ENCODE data around the gene TBC1D22A.

Gene TBC1D22A

GRCh38 chr22:47154621-47155081, 392.2 kb downstream of the TBC1D22A start:
- Mint-ChIP-seq H3K27ac (no peak overlapping the region), H3K9me3 (no peaks in the 10 kb centered on the region), H3K36me3 (ENCODE audit: low read depth) (no peaks in the 10 kb centered on the region), H3K27me3 (ENCODE audit: low read depth) (no peaks in the 10 kb centered on the region), H3K4me1 (ENCODE audit: low read depth) (no peaks in the 10 kb centered on the region), H3K4me3 (no peak overlapping the region)
- no peak for DNase-seq (ENCODE audit: low spot score)

GRCh38 chr22:47155131-47155885, 392.9 kb downstream of the TBC1D22A start:
- Mint-ChIP-seq H3K4me3 (no peak overlapping the region), H3K27ac (no peak overlapping the region), H3K4me1 (ENCODE audit: low read depth) (no peaks in the 10 kb centered on the region), H3K9me3 (no peaks in the 10 kb centered on the region), H3K36me3 (ENCODE audit: low read depth) (no peaks in the 10 kb centered on the region), H3K27me3 (ENCODE audit: low read depth) (no peaks in the 10 kb centered on the region)
- no peak for DNase-seq (ENCODE audit: low spot score)

- Mint-ChIP-seq H3K4me3 (no peak overlapping the region), H3K36me3 (ENCODE audit: low read depth) (no peaks in the 10 kb centered on the region), H3K27me3 (ENCODE audit: low read depth) (no peaks in the 10 kb centered on the region), H3K27ac (no peak overlapping the region), H3K9me3 (no peaks in the 10 kb centered on the region), H3K4me1 (ENCODE audit: low read depth) (no peaks in the 10 kb centered on the region)
- DNase-seq (ENCODE audit: low spot score) = no peak
Observed at GRCh38 chr22:47155912-47156311, 393.5 kb downstream of the TBC1D22A start.

- H3K4me3 Mint-ChIP-seq = no peak overlapping the region
- no peaks in the 10 kb centered on the region for H3K4me1 Mint-ChIP-seq (ENCODE audit: low read depth)
- H3K9me3 Mint-ChIP-seq = no peaks in the 10 kb centered on the region
- H3K27ac Mint-ChIP-seq = no peak overlapping the region
- no peak for DNase-seq (ENCODE audit: low spot score)
- no peaks in the 10 kb centered on the region for H3K36me3 Mint-ChIP-seq (ENCODE audit: low read depth)
- H3K27me3 Mint-ChIP-seq (ENCODE audit: low read depth) = no peaks in the 10 kb centered on the region
Observed at GRCh38 chr22:47156352-47157092, 394.1 kb downstream of the TBC1D22A start.

- no peak for DNase-seq (ENCODE audit: low spot score)
- Mint-ChIP-seq H3K4me3 (no peak overlapping the region), H3K36me3 (ENCODE audit: low read depth) (no peaks in the 10 kb centered on the region), H3K27me3 (ENCODE audit: low read depth) (no peaks in the 10 kb centered on the region), H3K9me3 (no peaks in the 10 kb centered on the region), H3K4me1 (ENCODE audit: low read depth) (no peaks in the 10 kb centered on the region), H3K27ac (no peak overlapping the region)
Observed at GRCh38 chr22:47157093-47157420, 394.6 kb downstream of the TBC1D22A start.

- Mint-ChIP-seq H3K4me3 (no peak overlapping the region), H3K4me1 (ENCODE audit: low read depth) (no peaks in the 10 kb centered on the region), H3K9me3 (no peaks in the 10 kb centered on the region), H3K27me3 (ENCODE audit: low read depth) (no peaks in the 10 kb centered on the region), H3K36me3 (ENCODE audit: low read depth) (no peaks in the 10 kb centered on the region), H3K27ac (no peak overlapping the region)
- DNase-seq (ENCODE audit: low spot score) = no peak
Observed at GRCh38 chr22:47157486-47158270, 395.2 kb downstream of the TBC1D22A start.

GRCh38 chr22:47158457-47158856, 396.0 kb downstream of the TBC1D22A start:
- H3K4me3 Mint-ChIP-seq = no peak overlapping the region
- no peaks in the 10 kb centered on the region for H3K4me1 Mint-ChIP-seq (ENCODE audit: low read depth)
- no peaks in the 10 kb centered on the region for H3K27me3 Mint-ChIP-seq (ENCODE audit: low read depth)
- H3K27ac Mint-ChIP-seq = no peak overlapping the region
- DNase-seq (ENCODE audit: low spot score) = no peak
- H3K36me3 Mint-ChIP-seq (ENCODE audit: low read depth) = no peaks in the 10 kb centered on the region
- H3K9me3 Mint-ChIP-seq = no peaks in the 10 kb centered on the region

- no peaks in the 10 kb centered on the region for H3K9me3 Mint-ChIP-seq
- H3K4me1 Mint-ChIP-seq (ENCODE audit: low read depth) = no peaks in the 10 kb centered on the region
- no peak for DNase-seq (ENCODE audit: low spot score)
- H3K27me3 Mint-ChIP-seq (ENCODE audit: low read depth) = no peaks in the 10 kb centered on the region
- no peaks in the 10 kb centered on the region for H3K36me3 Mint-ChIP-seq (ENCODE audit: low read depth)
- no peak overlapping the region for H3K4me3 Mint-ChIP-seq
- H3K27ac Mint-ChIP-seq = no peak overlapping the region
Observed at GRCh38 chr22:47159592-47159991, 397.1 kb downstream of the TBC1D22A start.

GRCh38 chr22:47160141-47160541, 397.7 kb downstream of the TBC1D22A start:
- H3K4me1 Mint-ChIP-seq (ENCODE audit: low read depth) = no peaks in the 10 kb centered on the region
- H3K27me3 Mint-ChIP-seq (ENCODE audit: low read depth) = no peaks in the 10 kb centered on the region
- no peak for DNase-seq (ENCODE audit: low spot score)
- H3K9me3 Mint-ChIP-seq = no peaks in the 10 kb centered on the region
- no peak overlapping the region for H3K4me3 Mint-ChIP-seq
- no peak overlapping the region for H3K27ac Mint-ChIP-seq
- H3K36me3 Mint-ChIP-seq (ENCODE audit: low read depth) = no peaks in the 10 kb centered on the region

GRCh38 chr22:47160781-47161520, 398.5 kb downstream of the TBC1D22A start:
- H3K4me3 Mint-ChIP-seq = no peak overlapping the region
- H3K36me3 Mint-ChIP-seq (ENCODE audit: low read depth) = no peaks in the 10 kb centered on the region
- H3K27ac Mint-ChIP-seq = no peak overlapping the region
- no peaks in the 10 kb centered on the region for H3K9me3 Mint-ChIP-seq
- H3K4me1 Mint-ChIP-seq (ENCODE audit: low read depth) = no peaks in the 10 kb centered on the region
- no peaks in the 10 kb centered on the region for H3K27me3 Mint-ChIP-seq (ENCODE audit: low read depth)
- no peak for DNase-seq (ENCODE audit: low spot score)

- Mint-ChIP-seq H3K27ac (no peak overlapping the region), H3K36me3 (ENCODE audit: low read depth) (no peaks in the 10 kb centered on the region)
Observed at GRCh38 chr22:47161631-47162030, 399.2 kb downstream of the TBC1D22A start.

GRCh38 chr22:47162865-47163264, 400.4 kb downstream of the TBC1D22A start:
- Mint-ChIP-seq H3K4me1 (ENCODE audit: low read depth) (no peaks in the 10 kb centered on the region), H3K27ac (no peak overlapping the region), H3K9me3 (no peaks in the 10 kb centered on the region), H3K36me3 (ENCODE audit: low read depth) (no peaks in the 10 kb centered on the region), H3K4me3 (no peak overlapping the region), H3K27me3 (ENCODE audit: low read depth) (no peaks in the 10 kb centered on the region)
- DNase-seq (ENCODE audit: low spot score) = no peak

More at GRCh38 chr22:47161631-47162030, 399.2 kb downstream of the TBC1D22A start:
- H3K4me1 Mint-ChIP-seq (ENCODE audit: low read depth) = no peaks in the 10 kb centered on the region
- no peak overlapping the region for H3K4me3 Mint-ChIP-seq
- no peaks in the 10 kb centered on the region for H3K9me3 Mint-ChIP-seq
- no peaks in the 10 kb centered on the region for H3K27me3 Mint-ChIP-seq (ENCODE audit: low read depth)
- no peak for DNase-seq (ENCODE audit: low spot score)

GRCh38 chr22:47163481-47163855, 401.0 kb downstream of the TBC1D22A start:
- DNase-seq (ENCODE audit: low spot score) = no peak
- Mint-ChIP-seq H3K9me3 (no peaks in the 10 kb centered on the region), H3K4me3 (no peak overlapping the region), H3K27ac (no peak overlapping the region), H3K36me3 (ENCODE audit: low read depth) (no peaks in the 10 kb centered on the region), H3K4me1 (ENCODE audit: low read depth) (no peaks in the 10 kb centered on the region), H3K27me3 (ENCODE audit: low read depth) (no peaks in the 10 kb centered on the region)
